ENCODE measurements around the gene TAF4.
"Not testable (repeated sequence)": the region's sequence is repeated elsewhere in the genome, so short reads cannot be mapped to it uniquely, and the experiment has no call there.

TAF4 gene

GRCh38 chr20:62071669-62072430 lies 6.2 kb upstream of the TAF4 start:
- not testable (repeated sequence) for DNase-seq

GRCh38 chr20:62069741-62070216 lies 4.1 kb upstream of the TAF4 start:
- DNase-seq: no peak

- no peak for DNase-seq
These were observed 3.3 kb upstream of the TAF4 start for GRCh38 chr20:62068997-62069396.

- DNase-seq: no peak
These were observed 2.0 kb upstream of the TAF4 start for GRCh38 chr20:62067547-62068260.

- DNase-seq: peak in 1 of 2 donors; percentile 6
These were observed 1.3 kb upstream of the TAF4 start for GRCh38 chr20:62066983-62067433.

- peak; percentile 3 to 10 for DNase-seq
These were observed 780 bp upstream of the TAF4 start for GRCh38 chr20:62066339-62066982.

- DNase-seq: no peak
These were observed 659 bp downstream of the TAF4 start for GRCh38 chr20:62064770-62065673.

- no peak for DNase-seq
These were observed 1.5 kb downstream of the TAF4 start for GRCh38 chr20:62063981-62064769.

GRCh38 chr20:62063315-62063980 lies 2.2 kb downstream of the TAF4 start:
- no peak for DNase-seq

- DNase-seq: no peak
These were observed 2.9 kb downstream of the TAF4 start for GRCh38 chr20:62062661-62063314.

GRCh38 chr20:62061851-62062423 lies 3.7 kb downstream of the TAF4 start:
- DNase-seq: peak; percentile 6 to 15

- no peak for DNase-seq
These were observed 4.8 kb downstream of the TAF4 start for GRCh38 chr20:62060631-62061541.

GRCh38 chr20:62059920-62060630 lies 5.6 kb downstream of the TAF4 start:
- no peak for DNase-seq

- no peak for DNase-seq
These were observed 6.3 kb downstream of the TAF4 start for GRCh38 chr20:62059401-62059800.

GRCh38 chr20:62058941-62059340 lies 6.7 kb downstream of the TAF4 start:
- DNase-seq: no peak

GRCh38 chr20:62056975-62057374 lies 8.7 kb downstream of the TAF4 start:
- no peak for DNase-seq

GRCh38 chr20:62056377-62056776 lies 9.3 kb downstream of the TAF4 start:
- DNase-seq: no peak

- not testable (repeated sequence) for DNase-seq
These were observed 9.9 kb downstream of the TAF4 start for GRCh38 chr20:62055862-62056115.

Measured in inflammatory macrophage treated with lipopolysaccharide for 1 hour (primary cell).